ENCODE results near the gene C6.

- TF ChIP-seq CTCF (IDR thresholded peaks at IDR 0.05) (no peak), EZH2 (IDR thresholded peaks at IDR 0.05; ENCODE audit: borderline replicate concordance, insufficient read depth, low read depth, low read length, poor library complexity, severe bottlenecking) (no peak)
Measured at GRCh38 chr5:41122459-41122858, 90.9 kb downstream of the C6 start.
